Activated T-cell treated with anti-CD3 and anti-CD28 coated beads, Interleukin-2, amount 50 U/mL, for 48 hours (primary cell): ENCODE results near the gene KRT6B.

ENCODE experiments used
- DNase-seq, 2 experiments: peaks; one replicate each; pipeline ENCODE4 v3.0.0-alpha.2; 2020

The KRT6B gene

DNA sequence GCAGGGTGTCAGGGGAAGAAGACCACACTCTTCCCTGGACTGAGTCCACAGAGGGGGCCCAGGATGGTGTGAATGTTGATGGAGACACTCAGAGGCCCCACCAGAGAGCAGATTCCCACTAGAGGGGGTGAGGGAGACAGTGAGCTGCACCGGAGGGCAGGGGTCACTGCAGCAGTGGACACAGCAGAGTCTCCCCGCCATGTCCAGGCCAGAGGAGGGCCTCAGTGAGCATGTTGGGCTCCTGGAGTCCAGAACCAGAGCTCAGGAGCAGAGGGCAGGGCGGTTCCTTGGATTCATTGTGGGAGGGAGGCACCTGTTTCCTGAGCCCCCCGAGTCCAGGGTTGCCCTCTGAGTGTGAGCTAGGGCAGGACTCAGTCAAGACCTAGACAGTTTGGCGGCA lies 44.0 kb downstream of the KRT6B start:
- no peak for DNase-seq

DNA sequence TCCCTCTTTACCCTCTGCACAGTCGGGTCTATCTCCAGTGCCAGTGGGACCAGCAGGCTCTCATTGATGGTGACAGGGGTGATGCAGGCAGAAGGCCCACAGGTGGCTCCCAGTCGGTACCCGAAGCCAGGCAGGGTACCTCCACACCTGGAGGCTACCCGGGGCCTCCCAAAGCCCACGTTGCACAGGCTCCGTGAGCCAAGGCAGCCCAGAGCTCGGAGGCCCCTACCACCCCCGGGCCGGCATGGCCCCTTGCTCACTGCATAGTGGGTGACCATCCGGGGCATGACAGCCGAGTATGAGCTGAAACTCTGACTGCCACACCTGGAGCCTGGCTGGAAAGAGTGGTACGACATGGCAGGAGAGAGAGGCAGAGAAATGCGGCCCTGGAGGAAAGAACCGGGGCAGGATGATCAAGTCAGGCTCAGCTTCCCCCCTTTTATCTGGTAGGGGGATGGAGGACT lies 46.0 kb downstream of the KRT6B start, which contains the start of gene KRT82:
Gene KRT82, minus strand, starts transcription at position 414 of the 464 bp plus-strand sequence. Its CDS starts 58 bp downstream, at position 356.
- DNase-seq = no peak

GRCh38 chr12:52404951-52405350 lies 47.0 kb downstream of the KRT6B start:
- no peak for DNase-seq

DNA sequence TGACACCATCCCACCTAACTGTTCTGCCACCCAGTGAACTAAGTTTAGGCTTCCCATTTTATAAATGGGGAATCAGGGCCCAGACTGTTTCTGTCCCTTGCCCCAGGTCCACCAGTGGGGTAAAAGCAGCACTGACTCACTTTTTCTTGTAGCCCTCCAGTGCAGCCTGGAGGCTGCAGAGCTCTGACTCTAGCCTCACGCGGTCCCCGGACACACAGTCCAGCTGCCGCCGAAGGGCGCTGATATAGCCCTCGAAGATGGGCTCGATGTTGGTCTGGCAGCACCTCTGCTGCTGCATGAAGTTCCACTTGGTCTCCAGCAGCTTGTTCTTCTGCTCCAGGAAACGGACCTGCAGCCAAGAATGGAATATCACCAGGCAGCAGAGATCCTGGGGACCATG lies 48.4 kb downstream of the KRT6B start:
- no peak for DNase-seq

DNA sequence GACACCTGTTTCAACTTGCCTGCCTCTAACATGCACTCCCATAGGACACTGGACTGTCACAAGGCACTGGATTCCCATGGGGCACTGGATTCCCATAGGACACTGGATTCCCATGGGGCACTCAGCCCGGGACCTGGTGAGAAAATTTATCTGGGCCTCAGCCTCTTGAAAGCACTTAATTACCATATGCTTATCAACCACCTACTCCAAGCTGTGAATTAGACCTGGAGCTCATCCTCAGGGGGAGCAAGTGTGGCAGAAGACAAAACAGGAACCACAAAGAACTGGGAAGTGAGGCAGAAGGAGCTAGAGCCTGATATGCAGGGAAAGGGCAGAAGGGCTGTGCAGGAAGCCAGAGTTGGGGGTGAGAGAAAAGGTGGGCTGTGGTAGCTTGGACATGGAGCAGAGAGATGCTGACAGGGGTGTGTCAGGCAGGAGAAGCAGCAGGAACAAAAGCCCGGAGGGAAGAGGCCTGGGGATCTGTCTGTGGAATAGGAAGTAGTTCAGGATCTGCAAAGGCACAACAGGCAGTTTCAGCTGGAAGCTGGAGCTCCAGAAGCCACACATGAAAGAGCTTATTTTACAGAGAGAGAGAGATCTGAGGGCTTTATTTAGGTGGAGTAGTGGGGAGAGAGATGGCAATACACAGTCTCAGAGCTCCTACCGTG lies 48.9 kb downstream of the KRT6B start:
- no peak for DNase-seq

DNA sequence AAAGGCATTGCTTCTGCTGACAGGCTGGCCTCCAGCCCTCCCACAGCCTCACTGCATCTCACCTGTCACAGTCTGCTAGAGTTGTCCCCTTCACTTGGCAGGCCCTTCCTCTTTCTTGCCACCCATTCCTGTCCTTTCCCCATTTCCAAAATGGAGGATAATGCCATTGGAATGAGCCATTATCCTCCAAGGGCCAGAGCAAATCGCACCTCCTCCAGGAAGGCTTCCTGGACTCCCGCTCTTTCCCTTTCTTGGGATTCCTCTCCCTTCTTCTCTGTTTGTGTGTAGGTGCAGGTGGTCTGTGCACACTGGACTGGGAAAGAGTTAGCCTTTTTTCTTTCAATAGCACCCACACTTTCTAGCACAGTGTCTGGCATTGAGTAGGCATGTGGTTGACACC lies 49.6 kb downstream of the KRT6B start:
- DNase-seq = no peak

DNA sequence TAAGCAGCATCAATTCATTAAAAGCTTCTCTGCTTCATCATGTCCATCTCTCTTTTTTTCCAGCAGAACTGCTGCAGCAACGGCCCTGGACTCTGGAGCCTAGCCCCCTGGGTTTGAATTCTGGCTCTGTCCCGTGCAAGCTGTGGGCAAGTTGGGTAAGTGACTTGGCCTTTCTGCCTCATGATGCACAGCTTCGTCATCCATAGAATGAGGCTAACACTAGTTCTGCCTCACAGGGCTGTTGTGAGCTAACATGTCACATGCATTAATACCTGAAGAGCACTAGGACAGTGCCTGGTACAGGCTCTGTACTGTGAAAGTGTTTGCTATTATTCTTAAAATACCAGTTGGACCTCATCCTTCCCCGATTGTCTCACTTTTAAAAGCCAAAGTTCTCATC lies 50.0 kb downstream of the KRT6B start:
- no peak for DNase-seq

DNA sequence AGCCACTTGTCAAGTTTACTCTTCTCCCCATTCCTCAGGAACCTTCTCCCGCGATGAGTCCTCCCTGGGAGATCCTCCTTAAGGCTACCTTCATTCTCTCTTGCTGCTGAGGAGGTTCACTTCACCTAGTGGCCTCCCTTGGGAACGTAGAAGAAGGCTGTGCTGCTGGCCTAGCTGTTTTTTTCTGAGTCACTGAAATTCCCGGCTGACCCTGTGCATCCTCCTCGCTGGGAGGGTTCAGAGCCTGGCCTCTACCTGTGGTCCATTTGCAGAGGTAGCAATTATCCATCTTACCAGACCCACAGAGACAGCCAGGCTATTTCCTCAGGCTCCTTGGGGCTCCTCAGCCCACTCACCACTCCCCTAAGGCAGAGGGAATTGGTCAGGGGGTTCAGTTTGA lies 50.4 kb downstream of the KRT6B start:
- DNase-seq = no peak

DNA sequence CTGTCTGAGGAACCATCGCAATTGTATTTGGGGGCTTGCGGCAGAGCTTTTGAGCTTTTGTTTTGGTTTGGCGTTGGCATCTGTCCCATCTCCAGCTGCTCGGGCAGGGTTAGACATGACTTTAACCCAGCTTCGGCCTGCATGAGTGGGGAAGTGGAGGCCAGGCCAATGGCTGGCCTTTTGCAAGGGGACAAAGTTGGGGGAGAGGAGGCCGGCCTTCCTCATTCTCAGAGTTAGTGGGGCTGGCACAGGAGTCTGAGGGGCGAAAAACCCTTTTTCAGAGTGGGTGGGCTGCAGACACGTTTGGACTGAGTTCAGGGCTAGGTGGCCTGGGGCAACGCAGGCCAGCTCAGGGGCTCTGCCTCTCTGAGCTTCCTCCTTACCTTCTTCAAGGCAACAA lies 51.0 kb downstream of the KRT6B start:
- no peak for DNase-seq

DNA sequence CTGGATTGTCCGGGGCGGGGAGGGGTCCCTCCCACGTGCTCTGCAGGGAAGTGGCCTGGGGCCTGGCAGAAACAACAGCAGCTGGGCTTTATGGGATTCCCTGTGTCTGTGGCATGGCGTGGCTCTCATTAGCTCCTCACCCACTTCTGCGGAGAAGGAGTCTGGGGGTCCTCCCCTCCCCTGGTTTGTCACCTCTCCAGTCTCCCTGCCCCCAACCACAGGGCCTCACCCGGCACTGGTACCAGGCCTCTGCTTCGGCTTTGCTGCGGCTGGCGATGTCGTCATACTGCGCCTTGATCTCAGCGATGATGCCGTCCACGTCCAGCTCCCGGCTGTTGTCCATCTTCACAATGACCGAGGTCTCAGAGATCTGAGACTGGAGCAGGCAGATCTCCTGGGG lies 52.2 kb downstream of the KRT6B start:
- no peak for DNase-seq

DNA sequence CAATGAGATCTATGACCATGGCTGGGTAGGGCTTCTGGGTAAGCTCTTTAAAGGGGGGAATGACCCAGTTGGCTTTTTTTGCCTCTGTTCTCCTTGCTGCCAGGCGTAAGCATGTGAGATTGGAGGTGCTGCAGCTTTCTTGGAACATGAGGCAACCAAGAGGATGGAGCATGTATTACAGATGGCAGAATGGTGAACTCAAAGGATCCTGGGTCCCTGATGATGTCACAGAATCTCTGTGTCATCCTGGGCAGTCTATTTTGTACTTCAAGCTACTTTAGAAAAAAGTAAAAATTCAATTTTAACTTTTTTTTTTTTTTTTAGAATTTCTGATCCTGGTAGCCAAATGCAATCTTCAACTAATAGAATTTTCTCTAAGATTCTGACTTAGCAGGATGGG lies 53.8 kb downstream of the KRT6B start:
- no peak for DNase-seq

DNA sequence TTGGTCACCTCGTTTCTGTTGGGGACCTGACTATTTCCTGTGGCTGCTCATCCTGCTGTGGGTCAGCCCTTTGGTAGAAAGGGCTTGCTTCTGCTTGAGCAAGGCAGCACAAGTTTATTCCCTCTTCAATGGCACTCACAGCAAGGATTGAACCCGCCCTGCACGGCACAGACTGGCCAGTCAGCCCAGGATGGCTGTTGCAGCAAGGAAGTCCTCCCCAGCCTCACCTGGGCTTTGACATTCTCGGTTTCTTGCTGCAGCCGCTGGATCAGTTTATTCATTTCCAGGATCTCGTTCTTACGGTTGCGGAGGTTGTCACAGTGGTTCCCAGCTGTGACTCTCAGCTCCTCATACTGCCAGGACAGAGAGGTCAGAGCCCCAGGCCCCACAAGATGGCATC lies 55.3 kb downstream of the KRT6B start:
- DNase-seq = no peak
